GM23248 (cell line): ENCODE results near the gene ZMYND19. TPM values are rescaled to one million over a fixed set of nuclear protein-coding genes. Genes with fewer than 3 reads are reported as not detected.

Experiments
- DNase-seq: peaks from one replicate; pipeline ENCODE4 v3.0.0-alpha.2; 2015
- H2AFZ ChIP-seq: fragments of 200-600 bp; sonication (generic); 2 replicates; pipeline ENCODE4 v1.6.1; 2016; ENCODE audit warnings: antibody characterized with exemption
- H3F3A ChIP-seq: fragments of 200-600 bp; sonication (generic); 2 replicates; pipeline ENCODE4 v1.6.1; 2016; ENCODE audit warnings: mild to moderate bottlenecking, antibody characterized with exemption, mixed run types; ENCODE audit not compliant: insufficient read depth
- H3K27ac ChIP-seq: fragments of 200-600 bp; sonication (generic); 2 replicates; pipeline ENCODE4 v1.5.1; 2016; ENCODE audit warnings: mild to moderate bottlenecking
- H3K27me3 ChIP-seq: fragments of 200-600 bp; sonication (generic); replicated peaks from 2 replicates; pipeline ENCODE4 v1.6.1; 2016; ENCODE audit warnings: mild to moderate bottlenecking; ENCODE audit not compliant: insufficient read depth
- H3K36me3 ChIP-seq: fragments of 200-600 bp; sonication (generic); 2 replicates; pipeline ENCODE4 v1.6.1; 2016; ENCODE audit warnings: low read depth, mild to moderate bottlenecking
- H3K4me1 ChIP-seq: fragments of 200-600 bp; sonication (generic); 2 replicates; pipeline ENCODE4 v1.6.1; 2016; ENCODE audit warnings: mild to moderate bottlenecking; ENCODE audit not compliant: insufficient read depth
- H3K4me2 ChIP-seq: fragments of 200-600 bp; sonication (generic); one replicate; pipeline ENCODE4 v1.6.1; 2016; ENCODE audit warnings: mild to moderate bottlenecking; ENCODE audit not compliant: unreplicated experiment
- H3K4me3 ChIP-seq: fragments of 200-600 bp; sonication (generic); 2 replicates; pipeline ENCODE4 v1.5.1; 2016; ENCODE audit warnings: mild to moderate bottlenecking
- H3K79me2 ChIP-seq: fragments of 200-600 bp; sonication (generic); 2 replicates; pipeline ENCODE4 v1.6.1; 2016; ENCODE audit warnings: mild to moderate bottlenecking; ENCODE audit not compliant: insufficient read depth
- H3K9ac ChIP-seq: fragments of 200-600 bp; sonication (generic); 2 replicates; pipeline ENCODE4 v1.6.1; 2016; ENCODE audit warnings: mild to moderate bottlenecking
- H3K9me2 ChIP-seq: fragments of 200-600 bp; sonication (generic); 2 replicates; pipeline ENCODE4 v1.6.1; 2016; ENCODE audit warnings: mixed run types, mild to moderate bottlenecking, moderate library complexity; ENCODE audit not compliant: insufficient read depth
- H3K9me3 ChIP-seq: fragments of 200-600 bp; sonication (generic); one replicate; pipeline ENCODE4 v1.6.1; 2017; ENCODE audit warnings: low read depth
- H4K20me1 ChIP-seq: fragments of 200-600 bp; sonication (generic); 2 replicates; pipeline ENCODE4 v1.6.0; 2016; ENCODE audit not compliant: insufficient read depth
- EZH2 ChIP-seq: fragments of 200-600 bp; sonication (generic); IDR thresholded peaks from 2 replicates; pipeline ENCODE4 v1.6.1; 2018; ENCODE audit warnings: antibody characterized with exemption, mild to moderate bottlenecking; ENCODE audit not compliant: insufficient read depth, poor library complexity, severe bottlenecking
- EZH2phosphoT487 ChIP-seq: fragments of 200-600 bp; sonication (generic); IDR thresholded peaks from 2 replicates; pipeline ENCODE4 v1.6.1; 2018; ENCODE audit warnings: antibody characterized with exemption, moderate library complexity, mild to moderate bottlenecking, low read depth; ENCODE audit not compliant: insufficient read depth
- WGBS, 2 experiments: methylation state at CpG; one replicate each; pipeline ENCODE4 v1.1.6; 2015 to 2017; ENCODE audit warnings: low lambda C conversion rate in 2 of 2, low coverage in 1 of 2; ENCODE audit errors: missing lambda C conversion rate in 2 of 2; 5-methylcytosine and 5-hydroxymethylcytosine counted together
- in situ Hi-C: fragments of 300-500 bp; cut with MboI; formaldehyde crosslinking; loops from 2 replicates; pipeline ENCODE4 v1.15.0; 2020
- polyA plus RNA-seq: library from polyadenylated mRNA; unstranded; fragments of >200 nt; fragmentation: Nextera tagmentation; extraction: Ambion mirVana; gene quantifications from 2 replicates; pipeline ENCODE4 v1.2.1, GENCODE V29; 2016
- total RNA-seq: library from RNA; depleted of rRNA; stranded (reverse); fragments of >200 nt; shearing (Covaris generic); gene quantifications from 2 replicates; pipeline ENCODE4 v1.2.3, GENCODE V29; 2014

Gene ZMYND19
- total and polyA plus RNA-seq, 2 experiments from 2014 or later: 6.1 to 29.6 TPM

GRCh38 chr9:137583957-137584356 is 6.4 kb downstream of the ZMYND19 start:
- TF ChIP-seq EZH2phosphoT487 (no peak), EZH2 (no peak)
- no peak overlapping the region for H3K9ac ChIP-seq
- no peaks in the 10 kb centered on the region for H3F3A ChIP-seq
- no peaks in the 10 kb centered on the region for H3K9me2 ChIP-seq
- no peak overlapping the region for H3K4me3 ChIP-seq
- H3K36me3 ChIP-seq: peaks cover 22% of the 10 kb centered on the region; the same call in 1 of the 2 replicates
- H2AFZ ChIP-seq: no peak overlapping the region
- no peak overlapping the region for H3K27ac ChIP-seq
- no peak overlapping the region for H3K4me2 ChIP-seq
- H3K4me1 ChIP-seq: peaks cover 8% of the 10 kb centered on the region; the same call in 1 of the 2 replicates
- no peaks in the 10 kb centered on the region for H4K20me1 ChIP-seq
- H3K79me2 ChIP-seq: peaks cover 68% of the 10 kb centered on the region
- no peaks in the 10 kb centered on the region for H3K9me3 ChIP-seq
- H3K27me3 ChIP-seq: no peaks in the 10 kb centered on the region
- DNase-seq: no peak
- WGBS, 2 experiments: 84 to 88% methylated on average over 6 to 8 of the region's 8 CpGs
- in situ Hi-C loops: no loop called here

GRCh38 chr9:137583347-137583746 is 7.0 kb downstream of the ZMYND19 start:
- Histone ChIP-seq H3K9me2 (no peaks in the 10 kb centered on the region), H3K27ac (no peak overlapping the region), H3K4me2 (no peak overlapping the region), H3K79me2 (peaks cover 62% of the 10 kb centered on the region), H3K4me3 (no peak overlapping the region), H3F3A (no peaks in the 10 kb centered on the region), H3K4me1 (0 out of 2 replicates have a peak, but pooled peaks cover 5% of the 10 kb centered on the region), H3K36me3 (peaks cover 22% of the 10 kb centered on the region; the same call in 1 of the 2 replicates), H4K20me1 (no peaks in the 10 kb centered on the region), H3K27me3 (no peaks in the 10 kb centered on the region), H3K9ac (no peak overlapping the region), H2AFZ (no peak overlapping the region), H3K9me3 (no peaks in the 10 kb centered on the region)
- in situ Hi-C loops: no loop called here
- TF ChIP-seq EZH2: no peak
- no peak for TF ChIP-seq EZH2phosphoT487
- 82 to 85% methylated on average over 14 of the region's 14 CpGs for WGBS, 2 experiments
- DNase-seq: no peak

DNA sequence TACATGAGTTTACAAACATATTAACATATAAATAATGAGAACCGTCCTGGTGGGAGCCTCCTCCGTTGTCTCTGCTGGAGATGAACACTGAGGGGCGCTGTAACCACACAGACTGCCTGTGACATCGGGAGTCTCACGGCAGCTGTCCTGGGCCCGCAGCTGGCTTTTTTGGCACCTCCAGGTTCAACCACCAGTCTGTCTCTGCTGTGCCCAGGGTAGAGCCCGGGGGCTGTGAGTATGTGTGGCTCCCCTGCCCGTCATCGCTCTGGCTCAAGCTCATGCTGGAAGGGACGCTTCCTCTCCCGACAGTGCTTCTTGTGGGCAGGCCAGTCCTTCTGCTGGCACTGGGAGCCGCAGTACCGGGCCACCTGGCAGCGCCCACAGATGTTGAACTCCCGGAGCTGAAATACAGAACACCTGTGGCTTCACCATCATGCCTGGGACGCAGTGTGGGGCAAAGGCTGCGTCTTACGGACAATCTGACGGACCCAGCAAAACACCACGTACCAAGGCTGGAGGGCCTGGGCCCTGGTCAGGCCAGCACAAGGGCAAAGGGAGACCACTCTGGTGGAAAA is 7.9 kb downstream of the ZMYND19 start:
- H3K36me3 ChIP-seq: peaks cover 15% of the 10 kb centered on the region; the same call in 1 of the 2 replicates
- no peak overlapping the region for H2AFZ ChIP-seq
- H3F3A ChIP-seq: 0 out of 2 replicates have a peak, but pooled peaks cover 5% of the 10 kb centered on the region
- peaks cover 62% of the 10 kb centered on the region for H3K79me2 ChIP-seq
- H3K27me3 ChIP-seq: no peaks in the 10 kb centered on the region
- no peak overlapping the region for H3K9ac ChIP-seq
- no peak overlapping the region for H3K27ac ChIP-seq
- no peaks in the 10 kb centered on the region for H4K20me1 ChIP-seq
- WGBS, 2 experiments: 82 to 84% methylated on average over 20 of the region's 20 CpGs
- peaks cover 8% of the 10 kb centered on the region for H3K4me1 ChIP-seq
- H3K4me2 ChIP-seq: no peak overlapping the region
- H3K9me3 ChIP-seq: no peaks in the 10 kb centered on the region
- in situ Hi-C loops: no loop called here
- TF ChIP-seq EZH2 (no peak), EZH2phosphoT487 (no peak)
- no peaks in the 10 kb centered on the region for H3K9me2 ChIP-seq
- peak; percentile 43 for DNase-seq
- H3K4me3 ChIP-seq: no peak overlapping the region

- Histone ChIP-seq H4K20me1 (no peaks in the 10 kb centered on the region), H3F3A (0 out of 2 replicates have a peak, but pooled peaks cover 5% of the 10 kb centered on the region), H3K4me2 (no peak overlapping the region), H3K36me3 (peaks cover 7% of the 10 kb centered on the region; the same call in 1 of the 2 replicates), H3K9me2 (no peaks in the 10 kb centered on the region), H2AFZ (no peak overlapping the region), H3K27me3 (no peaks in the 10 kb centered on the region), H3K79me2 (peaks cover 62% of the 10 kb centered on the region), H3K9ac (no peak overlapping the region), H3K4me3 (no peak overlapping the region), H3K9me3 (no peaks in the 10 kb centered on the region), H3K4me1 (peaks cover 13% of the 10 kb centered on the region), H3K27ac (no peak overlapping the region)
- WGBS, 2 experiments: 90% methylated on average over 22 of the region's 22 CpGs
- TF ChIP-seq EZH2phosphoT487 (no peak), EZH2 (no peak)
- DNase-seq: no peak
- in situ Hi-C loops: no loop called here
Observed at GRCh38 chr9:137581361-137582285, 8.7 kb downstream of the ZMYND19 start.
